ENCODE data around the gene LIN7C. TPM values are rescaled to one million over a fixed set of nuclear protein-coding genes. Genes with fewer than 3 reads are reported as not detected.

Gene LIN7C
- total and polyA plus RNA-seq, 4 donors: 5.2 to 43.7 (median 25.8) TPM

GRCh38 chr11:27481992-27482391 lies 24.6 kb downstream of the LIN7C start (continued):
- no peak for TF ChIP-seq TAF1 (conservative IDR thresholded peaks at IDR 0.05)
- no peak for TF ChIP-seq ATF3 (IDR thresholded peaks at IDR 0.05)
- no peak for TF ChIP-seq RAD21 (IDR thresholded peaks at IDR 0.05)

- WGBS: 91% methylated on average over 2 of the region's 2 CpGs
- H3K4me3 ChIP-seq (ENCODE audit: low read depth in 1 of 3, low read length in 3 of 3): no peak overlapping the region
- H3K27ac ChIP-seq (ENCODE audit: low read depth in 1 of 2, low read length in 2 of 2): no peak overlapping the region
- no peaks in the 10 kb centered on the region for H3K27me3 ChIP-seq (ENCODE audit: control insufficient read depth in 4 of 4, insufficient read depth in 4 of 4, low read length in 3 of 4)
- DNase-seq (ENCODE audit: low spot score): no peak
- H3K9ac ChIP-seq (ENCODE audit: low read depth in 1 of 2, low read length in 2 of 2): no peak overlapping the region
- H3K9me3 ChIP-seq (ENCODE audit: control insufficient read depth in 4 of 4, low read length in 3 of 4): no peaks in the 10 kb centered on the region
- TF ChIP-seq GABPA (IDR thresholded peaks at IDR 0.05 in 1 of 2, conservative IDR thresholded peaks at IDR 0.05 in 1 of 2): no peak
- H3K36me3 ChIP-seq (ENCODE audit: control insufficient read depth in 4 of 4, insufficient read depth in 3 of 4, low read depth in 1 of 4, low read length in 3 of 4): no peaks in the 10 kb centered on the region
- H3K4me1 ChIP-seq (ENCODE audit: control insufficient read depth in 4 of 4, insufficient read depth in 4 of 4, low read length in 3 of 4): peaks cover 2 to 8% (median 5%) of the 10 kb centered on the region in 4 donors
These were observed 28.7 kb downstream of the LIN7C start for GRCh38 chr11:27477831-27478230.

- Histone ChIP-seq H3K27me3 (ENCODE audit: control insufficient read depth in 4 of 4, insufficient read depth in 4 of 4, low read length in 3 of 4) (no peaks in the 10 kb centered on the region), H3K4me3 (ENCODE audit: low read depth in 1 of 3, low read length in 3 of 3) (no peak overlapping the region), H3K9ac (ENCODE audit: low read depth in 1 of 2, low read length in 2 of 2) (no peak overlapping the region), H3K27ac (ENCODE audit: low read depth in 1 of 2, low read length in 2 of 2) (no peak overlapping the region), H3K4me1 (ENCODE audit: control insufficient read depth in 4 of 4, insufficient read depth in 4 of 4, low read length in 3 of 4) (peaks cover 2 to 8% (median 5%) of the 10 kb centered on the region in 4 donors), H3K36me3 (ENCODE audit: control insufficient read depth in 4 of 4, insufficient read depth in 3 of 4, low read depth in 1 of 4, low read length in 3 of 4) (no peaks in the 10 kb centered on the region), H3K9me3 (ENCODE audit: control insufficient read depth in 4 of 4, low read length in 3 of 4) (no peaks in the 10 kb centered on the region)
- no peak for TF ChIP-seq REST (IDR thresholded peaks at IDR 0.05)
- no peak for TF ChIP-seq TAF1 (conservative IDR thresholded peaks at IDR 0.05)
- no peak for TF ChIP-seq ZBTB33 (IDR thresholded peaks at IDR 0.05)
- TF ChIP-seq JUND (IDR thresholded peaks at IDR 0.05): no peak
- TF ChIP-seq RAD21 (IDR thresholded peaks at IDR 0.05): no peak
- TF ChIP-seq FOXA2 (IDR thresholded peaks at IDR 0.05): no peak
- no peak for TF ChIP-seq HNF4G (IDR thresholded peaks at IDR 0.05)
- TF ChIP-seq RXRA (IDR thresholded peaks at IDR 0.05): no peak
- TF ChIP-seq GABPA (IDR thresholded peaks at IDR 0.05 in 1 of 2, conservative IDR thresholded peaks at IDR 0.05 in 1 of 2): no peak
- TF ChIP-seq MAX (IDR thresholded peaks at IDR 0.05): no peak
- no peak for TF ChIP-seq ATF3 (IDR thresholded peaks at IDR 0.05)
- no peak for TF ChIP-seq FOXA1 (IDR thresholded peaks at IDR 0.05)
- TF ChIP-seq SP1 (IDR thresholded peaks at IDR 0.05): no peak
- TF ChIP-seq NR2F2 (IDR thresholded peaks at IDR 0.05): no peak
- TF ChIP-seq EGR1 (IDR thresholded peaks at IDR 0.05; ENCODE audit: low read depth in 2 of 2): no peak
- no peak for DNase-seq (ENCODE audit: low spot score)
These were observed 29.3 kb downstream of the LIN7C start for GRCh38 chr11:27477243-27477642.

All from liver (tissue), 9 donors.